Fibroblast of upper back skin (primary cell): ENCODE results near the gene CCDC88A.
"Not testable (repeated sequence)": the region's sequence is repeated elsewhere in the genome, so short reads cannot be mapped to it uniquely, and the experiment has no call there.

Source experiments
- DNase-seq: peaks from one replicate; pipeline ENCODE4 v3.0.0-alpha.2; 2013

CCDC88A gene

GRCh38 chr2:55365303-55365702, 54.4 kb downstream of the CCDC88A start:
- DNase-seq, result no peak

- DNase-seq, result peak; percentile 95
These were observed 55.2 kb downstream of the CCDC88A start for GRCh38 chr2:55364189-55365055.

- no peak for DNase-seq
These were observed 56.0 kb downstream of the CCDC88A start for GRCh38 chr2:55363636-55364035.

GRCh38 chr2:55361465-55362189, 58.0 kb downstream of the CCDC88A start:
- DNase-seq, result no peak

- DNase-seq, result no peak
These were observed 61.2 kb downstream of the CCDC88A start for GRCh38 chr2:55358451-55358850.

GRCh38 chr2:55357927-55358326, 61.7 kb downstream of the CCDC88A start:
- peak; percentile 25 for DNase-seq

GRCh38 chr2:55357164-55357563, 62.5 kb downstream of the CCDC88A start:
- no peak for DNase-seq

GRCh38 chr2:55356136-55356535, 63.5 kb downstream of the CCDC88A start:
- DNase-seq, result not testable (repeated sequence)

GRCh38 chr2:55355451-55355850, 64.2 kb downstream of the CCDC88A start:
- no peak for DNase-seq

GRCh38 chr2:55351672-55352071, 68.0 kb downstream of the CCDC88A start:
- no peak for DNase-seq

- DNase-seq, result no peak
These were observed 74.6 kb downstream of the CCDC88A start for GRCh38 chr2:55345064-55345463.

- DNase-seq, result peak; percentile 1
These were observed 81.4 kb downstream of the CCDC88A start for GRCh38 chr2:55338268-55338667.

- DNase-seq, result no peak
These were observed 84.9 kb downstream of the CCDC88A start for GRCh38 chr2:55334728-55335127.

- no peak for DNase-seq
These were observed 88.9 kb downstream of the CCDC88A start for GRCh38 chr2:55330541-55331297.

- no peak for DNase-seq
These were observed 92.0 kb downstream of the CCDC88A start for GRCh38 chr2:55327470-55328230.

- no peak for DNase-seq
These were observed 104.7 kb downstream of the CCDC88A start for GRCh38 chr2:55314985-55315384.

GRCh38 chr2:55311444-55311870, 108.2 kb downstream of the CCDC88A start:
- peak; percentile 42 for DNase-seq

- peak; percentile 63 for DNase-seq
These were observed 110.2 kb downstream of the CCDC88A start for GRCh38 chr2:55309446-55309845.

GRCh38 chr2:55302241-55302640, 117.4 kb downstream of the CCDC88A start:
- DNase-seq, result no peak

- no peak for DNase-seq
These were observed 118.4 kb downstream of the CCDC88A start for GRCh38 chr2:55301277-55301676.

GRCh38 chr2:55296393-55296792, 123.3 kb downstream of the CCDC88A start:
- no peak for DNase-seq

- DNase-seq, result no peak
These were observed 136.6 kb downstream of the CCDC88A start for GRCh38 chr2:55283083-55283482.
